Smooth muscle cell (in vitro differentiated cells): ENCODE measurements around the gene SEZ6. TPM values are rescaled to one million over a fixed set of nuclear protein-coding genes. Genes with fewer than 3 reads are reported as not detected.

Source experiments
- DNase-seq: peaks from one replicate; lab custom pipeline; 2025; ENCODE audit not compliant: unreplicated experiment; lab: John Stamatoyannopoulos, UW
- H2AFZ ChIP-seq: fragments of 200-600 bp; sonication (generic); 2 replicates; pipeline ENCODE4 v1.6.0; 2016; ENCODE audit warnings: antibody characterized with exemption, low read depth, mild to moderate bottlenecking
- H3F3A ChIP-seq: fragments of 200-600 bp; sonication (generic); 2 replicates; pipeline ENCODE4 v1.6.0; 2017; ENCODE audit warnings: antibody characterized with exemption, low read depth
- H3K27ac ChIP-seq: fragments of 200-600 bp; sonication (generic); 2 replicates; pipeline ENCODE4 v1.5.1; 2016; ENCODE audit warnings: low read depth, mild to moderate bottlenecking
- H3K27me3 ChIP-seq: fragments of 200-600 bp; sonication (generic); 2 replicates; pipeline ENCODE4 v1.6.1; 2016; ENCODE audit warnings: low read depth, mild to moderate bottlenecking
- H3K36me3 ChIP-seq: fragments of 200-600 bp; sonication (generic); 2 replicates; pipeline ENCODE4 v1.5.1; 2016; ENCODE audit warnings: low read depth
- H3K4me1 ChIP-seq: fragments of 200-600 bp; sonication (generic); 2 replicates; pipeline ENCODE4 v1.5.1; 2016; ENCODE audit warnings: low read depth
- H3K4me2 ChIP-seq: fragments of 200-600 bp; sonication (generic); 2 replicates; pipeline ENCODE4 v1.6.0; 2016; ENCODE audit warnings: mild to moderate bottlenecking
- H3K4me3 ChIP-seq: fragments of 200-600 bp; sonication (generic); 2 replicates; pipeline ENCODE4 v1.5.1; 2016; ENCODE audit warnings: mild to moderate bottlenecking
- H3K79me2 ChIP-seq: fragments of 200-600 bp; sonication (generic); 2 replicates; pipeline ENCODE4 v1.6.0; 2016; ENCODE audit warnings: low read depth, mild to moderate bottlenecking
- H3K9ac ChIP-seq: fragments of 200-600 bp; sonication (generic); 2 replicates; pipeline ENCODE4 v1.6.0; 2016; ENCODE audit warnings: low read depth
- H3K9me3 ChIP-seq: fragments of 200-600 bp; sonication (generic); replicated peaks from 2 replicates; pipeline ENCODE4 v1.5.1; 2016; ENCODE audit warnings: low read depth
- H4K20me1 ChIP-seq: fragments of 200-600 bp; sonication (generic); 2 replicates; pipeline ENCODE4 v1.6.0; 2016; ENCODE audit warnings: low read depth
- CTCF ChIP-seq: fragments of 200-600 bp; sonication (generic); IDR thresholded peaks from 2 replicates; pipeline ENCODE4 v1.5.1; 2017; ENCODE audit warnings: borderline replicate concordance, mild to moderate bottlenecking, antibody characterized with exemption; ENCODE audit not compliant: insufficient read depth, poor library complexity, severe bottlenecking
- WGBS: methylation state at CpG from one replicate; pipeline ENCODE4 v1.1.7; 2016; ENCODE audit warnings: low lambda C conversion rate; 5-methylcytosine and 5-hydroxymethylcytosine counted together
- polyA plus RNA-seq: library from polyadenylated mRNA; unstranded; fragments of >200 nt; fragmentation: Nextera tagmentation; extraction: Ambion mirVana; gene quantifications from 2 replicates; pipeline ENCODE4 v1.2.1, GENCODE V29; 2016
- total RNA-seq: library from RNA; depleted of rRNA; stranded (reverse); fragments of >200 nt; gene quantifications from 2 replicates; pipeline ENCODE4 v1.2.3, GENCODE V29; 2014

SEZ6 gene
- total and polyA plus RNA-seq, 2 experiments from 2014 or later: not detected

- H2AFZ ChIP-seq: no peak overlapping the region
- peaks cover 7% of the 10 kb centered on the region for H3F3A ChIP-seq
- no peak for DNase-seq
- H4K20me1 ChIP-seq: no peaks in the 10 kb centered on the region
- WGBS: 74% methylated on average over 11 of the region's 11 CpGs
- H3K4me2 ChIP-seq: peak overlapping the region; percentile 71
- peaks cover 40% of the 10 kb centered on the region for H3K4me1 ChIP-seq
- no peaks in the 10 kb centered on the region for H3K27me3 ChIP-seq
- H3K79me2 ChIP-seq: no peaks in the 10 kb centered on the region
- H3K36me3 ChIP-seq: no peaks in the 10 kb centered on the region
- no peak overlapping the region for H3K27ac ChIP-seq
- H3K9ac ChIP-seq: no peak overlapping the region
- no peak for TF ChIP-seq CTCF
- no peak overlapping the region for H3K4me3 ChIP-seq
- H3K9me3 ChIP-seq: no peaks in the 10 kb centered on the region
Observed at GRCh38 chr17:29042026-29042678, 36.3 kb upstream of the SEZ6 start.

GRCh38 chr17:29041571-29041970 is 35.7 kb upstream of the SEZ6 start:
- H4K20me1 ChIP-seq: no peaks in the 10 kb centered on the region
- H3F3A ChIP-seq: peaks cover 7% of the 10 kb centered on the region
- H3K9me3 ChIP-seq: no peaks in the 10 kb centered on the region
- H3K9ac ChIP-seq: no peak overlapping the region
- H3K27ac ChIP-seq: no peak overlapping the region
- 93% methylated on average over 6 of the region's 6 CpGs for WGBS
- TF ChIP-seq CTCF: no peak
- H3K4me1 ChIP-seq: peaks cover 40% of the 10 kb centered on the region
- no peaks in the 10 kb centered on the region for H3K79me2 ChIP-seq
- no peak for DNase-seq
- H3K36me3 ChIP-seq: no peaks in the 10 kb centered on the region
- no peak overlapping the region for H2AFZ ChIP-seq
- H3K27me3 ChIP-seq: no peaks in the 10 kb centered on the region
- no peak overlapping the region for H3K4me3 ChIP-seq
- no peak overlapping the region for H3K4me2 ChIP-seq

- H3K27me3 ChIP-seq: no peaks in the 10 kb centered on the region
- H2AFZ ChIP-seq: no peak overlapping the region
- H3K79me2 ChIP-seq: no peaks in the 10 kb centered on the region
- no peak overlapping the region for H3K4me3 ChIP-seq
- H3K4me1 ChIP-seq: peaks cover 40% of the 10 kb centered on the region
- no peaks in the 10 kb centered on the region for H3K9me3 ChIP-seq
- WGBS: 100% methylated on average over 2 of the region's 2 CpGs
- H3K9ac ChIP-seq: no peak overlapping the region
- H3F3A ChIP-seq: peaks cover 7% of the 10 kb centered on the region
- H3K36me3 ChIP-seq: no peaks in the 10 kb centered on the region
- peak overlapping the region; percentile 70 for H3K27ac ChIP-seq
- DNase-seq: no peak
- TF ChIP-seq CTCF: no peak
- H3K4me2 ChIP-seq: no peak overlapping the region
- H4K20me1 ChIP-seq: no peaks in the 10 kb centered on the region
Observed at GRCh38 chr17:29041091-29041490, 35.3 kb upstream of the SEZ6 start.
